Smooth muscle cell of the brain vasculature (primary cell): ENCODE data around the gene IL13RA1.
"Not testable (repeated sequence)": the region's sequence is repeated elsewhere in the genome, so short reads cannot be mapped to it uniquely, and the experiment has no call there.

Source experiments
- DNase-seq: peaks from one replicate; pipeline ENCODE4 v3.0.0-alpha.2; 2012; ENCODE audit warnings: low read depth, low spot score

Gene IL13RA1

DNA sequence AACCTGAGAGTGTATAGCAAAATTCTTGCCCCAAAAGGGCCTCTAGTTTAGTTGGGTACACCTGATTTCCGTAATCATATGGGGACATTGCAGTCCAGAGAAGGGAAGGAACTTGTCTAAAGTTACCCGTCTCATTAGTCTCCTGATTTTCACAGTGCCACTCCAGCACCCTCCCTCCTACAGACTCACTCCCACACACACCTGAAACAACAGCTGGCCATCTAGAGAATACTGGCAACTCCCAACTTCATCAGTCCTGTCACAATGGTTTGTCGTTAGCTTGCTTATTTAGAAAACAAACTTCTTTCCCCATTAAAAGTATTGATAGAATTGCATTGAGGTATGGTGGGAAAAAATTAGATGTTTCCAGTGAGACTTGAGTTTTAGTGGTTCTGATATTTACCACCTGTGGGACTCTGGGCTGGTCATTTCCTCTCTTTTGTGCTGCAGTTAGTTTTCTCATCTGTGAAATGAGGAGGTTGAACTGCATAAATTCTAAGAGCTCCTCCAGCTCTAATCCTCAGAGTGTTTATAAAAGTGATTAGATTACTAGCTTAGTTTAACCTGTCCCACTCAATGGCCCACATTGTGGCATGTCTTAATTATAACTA is 1.7 kb downstream of the IL13RA1 start:
- DNase-seq, result no peak

DNA sequence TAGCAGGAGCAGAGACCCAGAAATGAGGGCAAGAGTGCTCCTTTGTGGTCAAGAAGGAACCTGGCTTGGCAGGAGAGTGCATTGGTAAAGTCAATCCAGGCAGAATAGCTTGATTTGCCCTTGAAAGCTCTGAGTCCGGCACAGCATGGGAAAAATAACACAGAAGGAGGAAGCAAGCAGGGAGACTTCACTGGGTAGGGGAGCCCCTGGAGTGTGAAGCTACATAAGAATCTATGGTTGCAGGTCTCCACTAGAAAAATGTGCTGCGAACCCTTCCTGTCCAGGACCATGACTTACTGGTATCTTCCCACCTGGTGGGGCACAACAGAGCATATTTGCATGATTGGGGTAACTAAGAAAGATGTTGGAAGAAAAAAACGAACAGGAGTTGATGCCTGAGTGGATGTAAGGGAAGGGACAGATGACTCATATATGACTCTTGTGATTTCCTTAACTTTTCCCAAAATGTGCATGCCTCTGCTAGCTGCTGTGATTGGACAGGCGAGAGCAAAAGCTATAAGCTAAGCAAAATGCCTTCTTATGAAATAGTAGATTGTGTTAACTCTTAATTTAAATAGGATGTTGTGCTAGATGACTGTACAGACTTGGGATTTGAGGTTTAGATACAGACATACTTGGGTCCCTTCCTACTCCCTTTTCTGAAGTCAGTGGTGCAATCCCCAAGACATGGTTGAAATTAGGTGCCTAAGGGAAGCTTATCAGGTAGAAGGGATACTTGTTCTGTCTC is 3.3 kb downstream of the IL13RA1 start:
- peak; percentile 41 for DNase-seq

DNA sequence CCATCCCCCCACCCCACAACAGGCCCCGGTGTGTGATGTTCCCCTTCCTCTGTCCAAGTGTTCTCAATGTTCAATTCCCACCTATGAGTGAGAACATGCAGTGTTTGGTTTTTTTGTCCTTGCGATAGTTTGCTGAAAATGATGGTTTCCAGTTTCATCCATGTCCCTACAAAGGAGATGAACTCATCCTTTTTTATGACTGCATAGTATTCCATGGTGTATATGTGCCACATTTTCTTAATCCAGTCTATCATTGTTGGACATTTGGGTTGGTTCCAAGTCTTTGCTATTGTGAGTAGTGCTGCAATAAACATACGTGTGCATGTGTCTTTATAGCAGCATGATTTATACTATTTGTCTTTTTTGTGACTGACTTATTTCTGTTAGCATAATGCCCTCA is 5.1 kb downstream of the IL13RA1 start:
- DNase-seq, result not testable (repeated sequence)

DNA sequence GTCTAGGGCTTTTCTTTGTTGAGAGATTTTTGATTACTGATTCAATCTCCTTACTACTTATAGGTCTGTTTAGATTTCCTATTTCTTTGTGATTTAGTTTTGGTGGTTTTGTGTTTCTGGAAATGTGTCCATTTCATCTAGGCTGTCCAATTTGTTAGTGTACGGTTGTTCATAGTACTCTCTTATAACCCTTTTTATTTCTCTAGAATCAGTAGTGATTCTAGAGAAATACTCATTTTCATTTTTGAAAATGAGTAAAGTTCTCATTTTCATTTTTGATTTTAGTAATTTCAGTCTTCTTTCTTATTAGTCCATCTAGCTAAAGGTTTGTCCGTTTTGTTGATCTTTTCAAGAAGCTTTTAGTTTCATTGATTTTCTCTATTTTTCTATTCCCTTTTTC is 7.5 kb downstream of the IL13RA1 start:
- DNase-seq, result no peak

DNA sequence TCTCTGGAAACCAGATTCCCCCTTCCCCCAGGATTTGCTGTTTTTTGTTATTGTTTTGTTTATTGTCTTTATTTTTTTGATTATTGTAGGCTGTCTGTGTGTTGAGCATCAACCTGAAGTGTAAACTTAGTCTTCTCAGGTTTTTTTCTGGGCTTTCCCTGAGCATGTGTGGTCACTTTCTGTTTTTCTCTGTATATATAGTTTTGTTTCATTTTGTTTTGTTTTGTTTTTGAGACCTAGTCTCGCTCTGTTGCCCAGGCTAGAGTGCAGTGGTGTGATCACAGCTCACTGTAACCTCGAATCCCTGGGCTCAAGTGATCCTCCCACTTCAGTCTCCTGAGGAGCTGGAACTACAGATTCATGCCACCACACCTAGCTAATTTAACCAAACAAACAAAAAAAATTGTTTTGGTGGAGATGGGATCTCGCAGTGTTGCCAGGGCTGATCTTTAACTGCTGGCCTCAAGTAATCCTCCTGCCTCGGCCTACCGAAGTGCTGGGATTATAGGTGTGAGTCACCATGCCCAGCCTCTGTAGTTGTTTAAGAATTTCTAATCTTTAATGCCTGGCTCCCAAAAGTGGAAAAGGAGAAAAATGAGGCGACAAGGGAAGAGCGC is 9.1 kb downstream of the IL13RA1 start:
- no peak for DNase-seq

DNA sequence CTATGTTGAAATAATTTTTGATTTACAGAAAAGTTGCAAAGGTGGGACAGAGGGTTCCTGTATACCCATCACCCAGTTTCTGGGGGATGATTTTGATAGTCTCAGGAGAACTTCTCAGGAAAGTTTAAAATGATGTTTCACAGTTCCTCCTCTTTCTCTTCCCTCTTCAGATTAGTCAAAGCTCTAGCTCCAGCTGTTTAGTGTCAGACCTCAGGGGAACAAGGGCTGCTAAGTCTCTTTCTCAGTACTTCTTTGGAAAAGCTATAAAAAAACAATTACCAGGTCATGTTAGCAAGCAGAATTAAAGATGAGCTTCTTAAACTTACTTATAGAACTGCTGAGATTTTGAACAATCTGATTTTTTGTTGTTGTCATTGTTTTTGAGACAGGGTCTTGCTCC is 12.2 kb downstream of the IL13RA1 start:
- no peak for DNase-seq

DNA sequence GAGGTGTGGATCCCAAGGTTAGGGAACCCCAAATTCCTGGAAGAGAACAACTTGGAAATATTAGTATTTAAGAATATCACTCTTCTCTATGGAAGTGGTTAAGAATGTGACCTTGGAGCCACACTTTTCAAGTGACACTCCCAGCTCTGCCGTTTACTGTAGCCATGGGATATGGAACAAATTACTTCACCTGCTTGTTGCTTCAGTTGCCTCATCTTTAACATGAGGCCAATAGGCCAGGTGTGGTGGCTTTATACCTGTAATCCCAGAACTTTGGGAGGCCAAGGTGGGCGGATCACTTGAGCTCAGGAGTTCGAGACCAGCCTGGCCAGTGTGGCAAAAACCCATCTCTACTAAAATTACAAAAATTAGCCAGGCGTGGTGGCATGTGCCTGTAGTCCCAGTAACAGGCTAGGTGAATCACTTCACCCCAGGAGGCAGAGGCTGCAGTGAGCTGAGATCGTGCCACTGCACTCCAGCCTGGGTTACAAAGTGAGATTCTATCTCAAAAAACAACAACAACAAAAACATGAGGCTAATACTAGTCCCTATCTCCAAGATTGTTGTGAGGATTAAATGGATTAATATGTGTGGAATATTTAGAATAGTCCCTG is 13.0 kb downstream of the IL13RA1 start:
- DNase-seq, result no peak

DNA sequence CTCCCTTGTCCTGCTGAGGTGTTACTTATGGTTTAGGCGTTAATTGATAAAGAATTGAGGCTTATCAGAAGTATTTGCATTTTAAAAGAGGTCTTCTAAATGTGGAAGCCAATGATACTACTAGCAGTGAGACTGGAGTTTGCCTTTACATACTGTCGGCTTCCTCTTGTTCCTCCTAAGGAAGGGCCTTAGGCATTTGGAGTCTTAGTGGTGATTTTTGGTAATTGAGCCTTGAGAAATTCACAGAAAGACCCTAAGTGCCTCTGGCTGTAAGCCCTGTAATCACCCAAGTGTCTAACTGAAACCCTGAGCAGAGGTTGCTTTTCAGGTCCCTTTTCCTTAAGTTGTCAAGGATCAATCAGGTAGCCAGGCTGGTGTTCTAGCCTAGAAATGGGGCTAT is 14.8 kb downstream of the IL13RA1 start:
- no peak for DNase-seq

DNA sequence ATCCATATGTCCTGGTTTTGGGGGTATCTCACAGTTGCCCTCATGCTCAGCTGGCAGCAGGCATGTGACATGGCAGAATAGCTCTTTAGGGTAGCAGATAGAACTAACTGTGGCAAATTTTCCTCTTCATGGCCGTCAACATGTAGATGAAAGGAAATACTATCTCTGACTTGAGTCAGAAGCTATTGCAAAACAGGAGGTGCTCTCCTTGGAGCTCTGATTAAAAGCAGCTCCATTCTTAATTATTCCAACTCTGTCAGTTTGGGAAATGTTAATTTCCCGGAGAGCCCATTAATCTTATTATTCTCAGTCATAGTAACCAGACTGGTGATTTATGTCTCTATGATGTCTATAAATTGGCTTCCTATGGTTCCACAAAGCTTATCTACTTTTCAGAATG is 18.2 kb downstream of the IL13RA1 start:
- no peak for DNase-seq

DNA sequence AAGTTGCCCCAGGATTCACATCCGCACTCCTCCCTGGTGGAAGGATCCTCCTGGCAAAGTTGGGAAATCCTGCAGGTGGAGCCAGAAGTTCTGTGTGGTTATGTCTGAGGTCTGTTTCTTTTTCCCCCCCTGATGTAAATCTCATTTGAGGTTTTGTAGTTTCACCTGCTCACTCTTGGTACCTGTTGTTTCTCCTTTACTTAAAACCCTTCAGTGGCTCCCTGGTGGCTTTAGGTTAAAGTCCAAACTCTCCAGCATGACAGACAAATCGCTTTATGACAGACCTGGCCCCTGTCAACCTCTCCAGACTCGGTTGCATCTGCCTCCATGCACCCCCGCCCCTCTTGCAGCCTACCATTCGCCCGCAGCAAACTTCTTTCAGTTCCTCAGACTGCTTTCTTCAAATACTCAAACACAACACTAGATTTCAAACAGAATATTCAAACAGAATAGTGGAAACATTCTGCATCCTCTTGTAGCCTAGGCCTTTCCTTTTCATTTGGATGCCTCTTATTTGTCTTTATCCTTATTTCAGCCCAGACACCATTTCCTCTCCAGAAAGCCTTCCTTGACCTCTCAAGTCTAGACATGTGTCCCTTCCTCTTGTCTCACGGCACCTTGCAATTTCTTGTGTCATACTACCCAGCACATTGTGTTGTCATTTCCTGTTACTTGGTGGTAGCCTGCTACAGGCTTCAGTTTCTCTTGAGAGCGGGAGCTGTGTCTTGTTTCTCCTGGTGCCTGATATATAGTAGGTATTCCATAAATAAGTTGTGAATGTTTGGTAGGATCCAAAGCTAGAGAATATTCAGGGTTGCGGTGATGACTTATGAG is 24.8 kb downstream of the IL13RA1 start:
- no peak for DNase-seq

DNA sequence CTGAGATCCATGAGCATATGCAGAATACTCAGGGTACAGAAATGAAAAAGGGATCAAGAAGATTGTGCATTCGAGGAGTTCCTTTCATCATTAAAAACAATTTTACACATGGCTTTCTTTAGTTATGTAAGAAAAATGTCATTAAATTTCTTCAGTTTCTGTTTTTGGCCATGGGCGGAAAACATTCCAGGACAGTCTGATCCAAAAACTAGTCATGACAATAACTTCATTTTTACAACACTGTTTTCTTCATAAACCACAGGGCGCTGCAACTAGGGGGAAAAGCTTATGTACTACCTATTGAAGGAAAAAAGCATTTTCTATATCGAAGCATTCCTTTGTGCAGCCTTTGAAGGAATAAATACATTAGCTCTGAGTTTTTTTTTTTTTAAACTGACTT is 28.2 kb downstream of the IL13RA1 start:
- no peak for DNase-seq

DNA sequence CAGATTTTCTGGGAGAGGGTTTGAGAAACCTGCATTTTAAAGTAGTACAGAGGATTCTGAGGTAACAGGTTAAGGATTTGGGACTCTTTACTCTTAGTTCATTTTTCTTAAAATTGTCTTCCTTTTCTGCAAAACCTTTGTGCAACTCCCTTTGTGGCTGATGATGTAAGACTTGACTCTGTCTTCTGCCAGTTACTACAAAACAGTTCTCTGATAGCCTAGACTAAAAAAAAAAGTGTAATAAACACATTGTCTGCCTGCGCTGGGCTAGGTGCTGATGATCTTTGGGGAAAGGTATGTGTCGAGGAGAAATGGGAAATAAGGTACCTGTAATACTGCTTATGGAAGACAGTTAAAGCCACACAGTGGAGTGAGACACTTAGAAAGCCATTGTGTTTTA is 28.7 kb downstream of the IL13RA1 start:
- DNase-seq, result no peak

DNA sequence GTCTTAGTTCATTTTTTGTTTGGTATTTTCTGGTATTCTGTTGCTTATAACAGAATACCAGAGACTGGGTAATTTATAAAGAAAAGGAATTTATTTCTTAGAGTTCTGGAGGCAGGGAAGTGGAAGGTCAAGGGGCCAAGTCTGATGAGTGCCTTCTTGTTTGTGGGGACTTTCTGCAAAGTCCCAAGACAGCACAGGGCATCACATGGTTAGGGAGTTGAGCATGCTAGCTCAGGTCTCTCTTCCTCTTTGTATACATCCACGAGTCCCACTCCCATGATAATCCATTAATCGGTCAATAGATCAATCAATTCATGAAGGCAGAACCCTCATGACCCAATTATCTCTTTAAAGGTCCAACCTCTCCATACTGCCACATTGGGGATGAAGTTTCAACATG is 31.1 kb downstream of the IL13RA1 start:
- no peak for DNase-seq

DNA sequence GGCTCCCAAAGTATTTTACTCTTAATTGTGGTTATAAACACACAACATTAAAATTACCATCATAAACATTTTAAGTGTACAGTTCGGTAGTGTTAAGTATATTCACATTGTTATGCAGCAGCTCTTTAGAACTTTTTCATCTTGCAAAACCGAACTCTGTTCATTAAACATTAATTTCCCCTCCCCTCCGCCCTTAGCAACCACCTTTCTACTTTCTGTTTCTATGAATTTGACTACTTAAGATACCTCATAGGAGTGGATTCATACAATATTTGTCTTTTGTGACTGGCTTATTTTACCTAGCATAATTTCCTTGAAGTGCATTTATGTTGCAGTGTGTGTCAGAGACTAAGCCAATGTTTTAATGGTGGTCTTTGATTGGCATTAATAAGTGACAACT is 32.6 kb downstream of the IL13RA1 start:
- no peak for DNase-seq

DNA sequence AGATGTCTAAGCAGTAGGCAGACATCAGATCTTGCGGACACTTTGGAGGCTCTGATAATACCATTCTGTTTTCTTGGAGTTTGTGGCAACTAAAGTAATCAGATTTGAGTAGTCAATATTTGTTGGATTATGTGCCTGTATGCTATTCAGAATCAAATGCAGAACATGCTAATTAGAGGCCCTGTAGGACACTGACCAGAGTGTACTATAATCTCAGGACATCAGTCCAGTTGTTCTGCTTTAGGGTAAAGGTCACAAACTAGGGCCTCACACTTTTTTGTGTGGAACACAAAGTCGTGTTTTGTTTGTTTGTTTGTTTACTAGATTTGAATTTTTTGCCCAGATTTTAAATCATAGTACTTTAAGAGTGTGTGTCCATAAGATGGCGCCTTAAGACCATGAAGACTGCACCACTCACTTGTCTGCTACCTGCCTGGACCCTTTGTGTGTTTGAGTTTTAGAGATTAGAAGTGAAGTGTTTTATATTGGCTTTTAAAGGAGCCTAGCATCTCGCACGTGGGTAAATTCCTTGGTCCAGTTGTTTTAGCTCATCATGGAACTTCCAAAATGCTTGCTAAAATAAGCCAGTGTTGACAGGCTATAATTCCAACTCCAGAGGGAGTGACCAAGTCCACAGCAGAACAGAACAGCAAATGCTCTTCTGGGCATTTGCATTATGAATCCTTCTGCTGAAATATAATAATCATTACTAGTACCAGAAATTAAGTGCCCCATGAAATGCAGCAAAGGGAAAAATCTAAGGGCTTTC is 34.7 kb downstream of the IL13RA1 start:
- DNase-seq, result no peak

DNA sequence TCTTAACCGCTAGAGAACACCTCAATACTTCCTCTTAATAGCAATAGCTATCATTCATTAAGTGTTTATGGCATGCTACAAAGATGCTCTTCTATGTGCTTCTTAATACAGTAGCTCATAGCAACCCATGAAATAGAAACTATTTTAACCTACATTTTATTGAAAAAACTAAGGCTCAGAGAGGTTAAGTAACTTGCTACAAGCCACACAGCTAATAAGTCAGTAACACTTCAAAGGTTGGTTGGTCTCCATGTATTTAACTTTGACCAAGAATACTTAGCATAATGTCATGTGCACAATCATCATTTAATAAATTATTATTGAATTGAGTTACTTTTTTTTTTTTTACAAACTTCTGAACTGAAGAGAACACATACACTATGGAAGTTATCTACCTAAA is 36.1 kb downstream of the IL13RA1 start:
- DNase-seq, result no peak

DNA sequence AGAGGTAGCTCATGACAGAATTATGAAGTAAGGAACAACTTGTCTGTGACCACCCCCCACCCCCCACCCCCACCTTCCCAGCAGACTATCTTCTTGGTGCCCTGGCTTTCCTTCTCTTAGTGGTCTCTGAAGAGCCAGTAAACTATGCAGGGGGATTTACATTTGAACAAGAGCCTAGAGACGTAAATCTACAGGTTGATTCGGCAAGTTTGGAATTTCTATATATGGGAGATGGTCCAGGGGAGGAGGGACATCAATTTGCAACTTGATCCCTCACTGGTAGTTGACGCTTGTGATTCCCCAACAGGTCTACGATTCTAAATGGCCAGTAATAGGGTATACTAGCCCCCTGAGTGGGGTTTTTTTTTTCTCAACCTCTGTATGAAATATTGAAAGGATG is 36.7 kb downstream of the IL13RA1 start:
- DNase-seq, result no peak

DNA sequence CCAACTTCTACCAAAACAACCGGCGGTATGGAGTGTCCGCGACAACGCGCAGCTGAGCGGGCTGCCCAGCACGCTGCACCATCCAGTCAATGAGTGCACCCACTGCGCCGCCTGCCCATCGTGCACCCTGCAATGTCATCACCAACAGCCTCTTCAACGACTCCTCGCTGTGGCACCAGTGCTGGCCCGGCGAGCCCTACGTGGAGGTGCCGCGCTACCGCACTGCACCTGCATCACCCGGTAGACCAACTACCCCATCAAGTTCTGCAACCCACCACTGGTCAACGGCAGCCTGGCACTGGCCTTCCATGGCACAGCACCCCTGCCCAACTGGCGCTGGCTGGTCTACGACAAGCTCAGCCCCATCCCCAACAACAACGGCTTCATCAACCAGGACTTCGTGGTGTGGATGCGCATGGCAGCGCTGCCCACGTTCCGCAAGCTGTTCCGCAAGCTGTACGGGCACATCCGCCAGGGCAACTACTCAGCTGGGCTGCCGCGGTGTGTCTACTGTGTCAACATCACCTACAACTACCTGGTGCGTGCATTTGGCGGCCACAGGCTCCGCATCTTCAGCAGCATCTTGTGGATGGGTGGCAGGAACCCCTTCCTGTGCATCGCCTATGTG is 42.8 kb downstream of the IL13RA1 start:
- DNase-seq, result no peak

DNA sequence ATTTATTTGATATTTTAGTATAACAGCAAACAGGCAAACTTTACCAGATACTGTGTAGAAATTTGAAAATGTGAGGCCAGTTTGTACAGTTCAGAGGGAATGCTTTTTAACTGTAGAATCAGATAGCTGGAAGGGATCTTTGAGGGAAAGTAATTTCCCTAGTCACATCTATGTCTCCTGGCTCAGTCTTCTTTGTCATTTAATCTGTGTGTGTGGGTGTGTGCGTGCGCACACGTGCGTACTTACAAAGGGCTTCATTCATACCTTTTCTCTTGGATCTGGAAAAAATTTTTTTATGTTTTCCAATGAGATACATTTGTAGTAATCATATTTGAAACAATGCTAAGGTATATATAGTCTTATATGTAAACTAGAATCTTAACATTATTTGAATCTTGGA is 44.6 kb downstream of the IL13RA1 start:
- DNase-seq, result no peak

DNA sequence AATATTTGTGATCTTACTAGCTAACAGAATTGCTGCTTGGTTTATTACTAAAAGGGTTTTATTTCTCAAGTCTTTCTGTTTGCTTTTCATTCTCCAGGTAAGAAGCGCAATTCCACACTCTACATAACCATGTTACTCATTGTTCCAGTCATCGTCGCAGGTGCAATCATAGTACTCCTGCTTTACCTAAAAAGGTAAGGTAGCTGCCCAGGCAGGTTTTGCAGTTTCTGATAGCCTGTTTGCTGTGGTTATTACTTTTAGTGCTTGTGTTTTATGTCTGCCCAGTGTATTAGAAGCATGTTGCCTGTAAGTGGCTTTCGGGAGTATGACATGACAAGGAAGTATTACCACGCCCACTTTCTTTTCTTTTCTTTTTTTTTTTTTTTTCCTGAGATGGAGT is 46.4 kb downstream of the IL13RA1 start:
- no peak for DNase-seq

DNA sequence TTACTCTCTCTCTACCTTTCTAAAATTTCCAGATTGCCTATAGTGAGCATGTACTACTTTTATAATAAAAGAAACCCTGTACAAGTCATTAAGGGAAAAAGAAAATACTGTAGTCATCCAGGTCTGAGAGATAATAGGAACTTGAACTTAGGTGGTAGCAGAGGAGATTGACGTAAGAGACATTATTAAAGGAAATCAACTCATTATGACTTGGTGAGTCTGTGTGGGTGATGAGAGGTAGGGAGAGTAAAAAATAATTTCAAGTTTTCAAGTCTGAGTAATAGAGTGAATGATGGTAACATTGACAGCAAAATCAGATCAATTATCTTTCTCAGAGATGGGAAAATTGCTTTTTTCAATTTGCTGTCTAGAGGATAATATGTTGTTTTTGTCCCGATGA is 52.2 kb downstream of the IL13RA1 start:
- no peak for DNase-seq
